ENCODE measurements around the gene TOM1L2. TPM values are rescaled to one million over a fixed set of nuclear protein-coding genes. Genes with fewer than 3 reads are reported as not detected.
A peak's percentile ranks its signal among the peaks of the same experiment; 100 is the strongest.

Gene TOM1L2
- total RNA-seq, 1 donor from 2014 or later: 4.3 TPM

DNA sequence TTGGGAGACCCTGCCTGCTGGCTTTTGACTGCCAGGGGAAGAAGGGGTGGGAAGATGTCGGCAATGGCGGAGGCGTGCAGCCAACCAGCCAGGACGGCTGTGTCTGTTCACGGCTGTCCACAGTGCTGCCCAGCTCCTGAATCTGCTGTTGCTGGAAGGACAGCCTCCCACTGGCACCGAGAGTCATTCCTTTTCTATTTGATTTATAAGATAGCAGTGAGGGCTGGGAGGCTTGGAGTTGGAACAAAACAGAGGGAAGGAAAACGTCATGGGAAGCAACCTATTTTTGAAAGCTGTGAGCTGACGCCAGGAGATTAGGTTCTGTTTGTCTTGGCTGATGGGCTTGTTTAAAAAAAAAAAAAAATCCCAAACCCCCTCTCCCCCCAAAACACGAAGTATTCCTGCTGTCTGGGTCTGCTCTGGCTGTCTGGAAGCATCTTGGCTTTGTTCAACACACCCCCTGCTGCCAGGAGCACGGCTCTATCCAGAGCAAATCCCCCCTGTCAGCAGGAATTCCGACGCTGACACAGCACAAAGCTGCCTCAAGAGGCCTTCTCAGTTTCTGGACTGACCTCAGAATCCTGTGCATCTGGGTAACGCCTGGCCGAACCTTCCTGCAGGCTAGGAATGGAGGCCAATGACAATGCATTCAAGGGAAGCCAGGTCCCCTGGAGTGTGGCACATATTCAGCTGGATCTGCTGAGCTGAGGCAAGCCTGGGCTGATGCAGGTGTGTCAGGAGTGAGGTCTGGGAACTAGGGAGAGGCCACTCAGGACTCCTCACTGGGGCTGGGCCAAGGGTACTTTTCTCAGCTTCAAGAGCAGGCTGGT is 94.5 kb downstream of the TOM1L2 start:
- H3K4me1 ChIP-seq: peaks cover 27% of the 10 kb centered on the region
- DNase-seq (ENCODE audit: low spot score): peak; percentile 92
- no peaks in the 10 kb centered on the region for H3K9me3 ChIP-seq (ENCODE audit: low read depth)
- Mint-ChIP-seq H3K4me3 (peak overlapping the region; percentile 67), H3K36me3 (peaks cover 14% of the 10 kb centered on the region), H3K4me1 (peaks cover 68% of the 10 kb centered on the region), H3K27me3 (ENCODE audit: insufficient read depth, low read depth) (no peaks in the 10 kb centered on the region), H3K9me3 (no peaks in the 10 kb centered on the region), H3K27ac (peak overlapping the region; percentile 93)
- H3K9ac ChIP-seq: no peak overlapping the region
- H3K4me2 ChIP-seq: peak overlapping the region; percentile 44
- H3K27ac ChIP-seq: no peak overlapping the region
- H3F3A ChIP-seq (ENCODE audit: low read depth): peaks cover 20% of the 10 kb centered on the region
- no peaks in the 10 kb centered on the region for H3K36me3 ChIP-seq
- H3K79me2 ChIP-seq (ENCODE audit: low read depth): no peaks in the 10 kb centered on the region
- peaks cover 21% of the 10 kb centered on the region for H4K20me1 ChIP-seq (ENCODE audit: low read depth)
- no peak overlapping the region for H2AFZ ChIP-seq (replicated peaks)
- H3K4me3 ChIP-seq: no peak overlapping the region
- H3K27me3 ChIP-seq: peaks cover 14% of the 10 kb centered on the region
- no peak for TF ChIP-seq EZH2phosphoT487 (IDR thresholded peaks at IDR 0.05)
- TF ChIP-seq, protein P1, sequence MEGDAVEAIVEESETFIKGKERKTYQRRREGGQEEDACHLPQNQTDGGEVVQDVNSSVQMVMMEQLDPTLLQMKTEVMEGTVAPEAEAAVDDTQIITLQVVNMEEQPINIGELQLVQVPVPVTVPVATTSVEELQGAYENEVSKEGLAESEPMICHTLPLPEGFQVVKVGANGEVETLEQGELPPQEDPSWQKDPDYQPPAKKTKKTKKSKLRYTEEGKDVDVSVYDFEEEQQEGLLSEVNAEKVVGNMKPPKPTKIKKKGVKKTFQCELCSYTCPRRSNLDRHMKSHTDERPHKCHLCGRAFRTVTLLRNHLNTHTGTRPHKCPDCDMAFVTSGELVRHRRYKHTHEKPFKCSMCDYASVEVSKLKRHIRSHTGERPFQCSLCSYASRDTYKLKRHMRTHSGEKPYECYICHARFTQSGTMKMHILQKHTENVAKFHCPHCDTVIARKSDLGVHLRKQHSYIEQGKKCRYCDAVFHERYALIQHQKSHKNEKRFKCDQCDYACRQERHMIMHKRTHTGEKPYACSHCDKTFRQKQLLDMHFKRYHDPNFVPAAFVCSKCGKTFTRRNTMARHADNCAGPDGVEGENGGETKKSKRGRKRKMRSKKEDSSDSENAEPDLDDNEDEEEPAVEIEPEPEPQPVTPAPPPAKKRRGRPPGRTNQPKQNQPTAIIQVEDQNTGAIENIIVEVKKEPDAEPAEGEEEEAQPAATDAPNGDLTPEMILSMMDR (IDR thresholded peaks at IDR 0.05): no peak
- TF ChIP-seq EZH2 (IDR thresholded peaks at IDR 0.05): no peak

DNA sequence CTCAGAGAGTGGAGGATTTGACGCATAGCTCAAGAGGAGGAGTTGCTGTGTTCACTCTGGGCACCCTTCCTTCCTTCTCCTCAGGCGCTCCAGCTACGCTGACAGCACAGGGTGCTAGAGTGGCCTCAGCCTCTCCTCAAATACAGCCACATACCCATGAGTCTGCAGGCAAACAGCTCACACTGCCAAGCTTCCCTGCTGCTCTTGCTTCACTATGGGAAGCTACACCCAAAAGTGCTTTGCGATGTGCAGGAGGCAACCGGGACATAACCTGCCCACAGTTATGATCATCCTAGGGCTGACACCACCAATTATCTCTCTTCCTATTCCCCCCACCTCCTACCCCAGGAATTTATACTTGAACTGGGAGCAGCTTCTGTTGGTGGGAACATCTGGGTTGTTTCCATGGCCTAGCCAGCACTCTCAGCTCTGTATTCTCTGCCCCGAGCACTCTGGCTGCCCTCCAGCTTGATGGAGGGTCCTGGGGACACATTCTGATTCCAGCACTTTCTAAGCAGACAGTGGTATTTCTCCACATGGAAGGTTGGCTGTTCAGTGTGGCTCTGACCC is 95.2 kb downstream of the TOM1L2 start:
- H3K4me3 Mint-ChIP-seq: peak overlapping the region; percentile 67

DNA sequence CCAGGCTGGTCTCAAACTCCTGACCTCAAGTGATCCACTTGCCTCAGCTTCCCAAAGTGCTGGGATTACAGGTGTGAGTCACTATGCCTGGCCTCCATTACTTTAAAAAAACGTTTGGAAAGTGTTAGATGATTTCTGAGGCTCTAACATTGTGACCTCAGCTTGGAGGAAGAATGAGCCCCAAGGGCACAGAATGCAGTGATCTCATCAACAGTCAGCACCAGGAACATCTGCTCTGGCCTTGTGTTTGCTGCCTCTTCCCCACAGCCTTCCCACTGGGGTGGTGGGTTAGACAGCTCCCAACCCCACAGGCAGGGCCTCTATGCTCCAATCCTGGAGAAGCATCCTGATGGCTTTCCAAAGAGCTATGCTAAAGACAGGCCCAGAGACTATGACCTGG is 97.7 kb downstream of the TOM1L2 start:
- H3K36me3 ChIP-seq: no peaks in the 10 kb centered on the region
- Mint-ChIP-seq H3K9me3 (no peaks in the 10 kb centered on the region), H3K27ac (no peak overlapping the region), H3K27me3 (ENCODE audit: insufficient read depth, low read depth) (no peaks in the 10 kb centered on the region), H3K4me1 (peaks cover 62% of the 10 kb centered on the region), H3K4me3 (no peak overlapping the region), H3K36me3 (peaks cover 10% of the 10 kb centered on the region)
- no peak for TF ChIP-seq EZH2phosphoT487 (IDR thresholded peaks at IDR 0.05)
- TF ChIP-seq, protein P1 (IDR thresholded peaks at IDR 0.05): no peak
- no peak for TF ChIP-seq EZH2 (IDR thresholded peaks at IDR 0.05)
- H4K20me1 ChIP-seq (ENCODE audit: low read depth): peaks cover 21% of the 10 kb centered on the region
- H2AFZ ChIP-seq (replicated peaks): no peak overlapping the region
- no peak overlapping the region for H3K4me3 ChIP-seq
- peaks cover 25% of the 10 kb centered on the region for H3F3A ChIP-seq (ENCODE audit: low read depth)
- H3K9ac ChIP-seq: no peak overlapping the region
- peaks cover 42% of the 10 kb centered on the region for H3K27me3 ChIP-seq
- H3K4me1 ChIP-seq: peaks cover 27% of the 10 kb centered on the region
- H3K4me2 ChIP-seq: no peak overlapping the region
- no peak overlapping the region for H3K27ac ChIP-seq
- H3K79me2 ChIP-seq (ENCODE audit: low read depth): no peaks in the 10 kb centered on the region
- H3K9me3 ChIP-seq (ENCODE audit: low read depth): no peaks in the 10 kb centered on the region
- no peak for DNase-seq (ENCODE audit: low spot score)

More for the DNA sequence above, 95.2 kb downstream of the TOM1L2 start:
- Histone ChIP-seq H3K4me1 (peaks cover 21% of the 10 kb centered on the region), H3K27me3 (peaks cover 17% of the 10 kb centered on the region), H2AFZ (replicated peaks) (no peak overlapping the region), H3K27ac (no peak overlapping the region), H3K9me3 (ENCODE audit: low read depth) (no peaks in the 10 kb centered on the region), H4K20me1 (ENCODE audit: low read depth) (peaks cover 21% of the 10 kb centered on the region), H3K79me2 (ENCODE audit: low read depth) (no peaks in the 10 kb centered on the region), H3F3A (ENCODE audit: low read depth) (peaks cover 20% of the 10 kb centered on the region), H3K4me3 (no peak overlapping the region), H3K4me2 (peak overlapping the region; percentile 44), H3K9ac (no peak overlapping the region), H3K36me3 (no peaks in the 10 kb centered on the region)
- H3K9me3 Mint-ChIP-seq: no peaks in the 10 kb centered on the region
- peak overlapping the region; percentile 89 for H3K27ac Mint-ChIP-seq
- TF ChIP-seq, protein P1 (IDR thresholded peaks at IDR 0.05): no peak
- no peak for TF ChIP-seq EZH2 (IDR thresholded peaks at IDR 0.05)
- no peak for TF ChIP-seq EZH2phosphoT487 (IDR thresholded peaks at IDR 0.05)
- H3K4me1 Mint-ChIP-seq: peaks cover 65% of the 10 kb centered on the region
- H3K36me3 Mint-ChIP-seq: peaks cover 12% of the 10 kb centered on the region
- no peak for DNase-seq (ENCODE audit: low spot score)
- no peaks in the 10 kb centered on the region for H3K27me3 Mint-ChIP-seq (ENCODE audit: insufficient read depth, low read depth)
